ENCODE data around the gene RHOV. TPM values are rescaled to one million over a fixed set of nuclear protein-coding genes. Genes with fewer than 3 reads are reported as not detected.
A peak's percentile ranks its signal among the peaks of the same experiment; 100 is the strongest.

RHOV gene
- total and polyA plus RNA-seq, 8 donors = 0.31 to 1.5 (median 0.56) TPM

DNA sequence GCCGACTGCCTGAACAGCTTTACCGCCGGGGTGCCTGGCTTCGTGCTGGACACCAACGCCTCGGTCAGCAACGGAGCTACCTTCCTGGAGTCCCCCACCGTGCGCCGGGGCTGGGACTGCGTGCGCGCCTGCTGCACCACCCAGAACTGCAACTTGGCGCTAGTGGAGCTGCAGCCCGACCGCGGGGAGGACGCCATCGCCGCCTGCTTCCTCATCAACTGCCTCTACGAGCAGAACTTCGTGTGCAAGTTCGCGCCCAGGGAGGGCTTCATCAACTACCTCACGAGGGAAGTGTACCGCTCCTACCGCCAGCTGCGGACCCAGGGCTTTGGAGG, 29.4 kb downstream of the RHOV start:
- peak in 3 of 4 donors; percentile 37 to 88 (median 52) for DNase-seq

DNA sequence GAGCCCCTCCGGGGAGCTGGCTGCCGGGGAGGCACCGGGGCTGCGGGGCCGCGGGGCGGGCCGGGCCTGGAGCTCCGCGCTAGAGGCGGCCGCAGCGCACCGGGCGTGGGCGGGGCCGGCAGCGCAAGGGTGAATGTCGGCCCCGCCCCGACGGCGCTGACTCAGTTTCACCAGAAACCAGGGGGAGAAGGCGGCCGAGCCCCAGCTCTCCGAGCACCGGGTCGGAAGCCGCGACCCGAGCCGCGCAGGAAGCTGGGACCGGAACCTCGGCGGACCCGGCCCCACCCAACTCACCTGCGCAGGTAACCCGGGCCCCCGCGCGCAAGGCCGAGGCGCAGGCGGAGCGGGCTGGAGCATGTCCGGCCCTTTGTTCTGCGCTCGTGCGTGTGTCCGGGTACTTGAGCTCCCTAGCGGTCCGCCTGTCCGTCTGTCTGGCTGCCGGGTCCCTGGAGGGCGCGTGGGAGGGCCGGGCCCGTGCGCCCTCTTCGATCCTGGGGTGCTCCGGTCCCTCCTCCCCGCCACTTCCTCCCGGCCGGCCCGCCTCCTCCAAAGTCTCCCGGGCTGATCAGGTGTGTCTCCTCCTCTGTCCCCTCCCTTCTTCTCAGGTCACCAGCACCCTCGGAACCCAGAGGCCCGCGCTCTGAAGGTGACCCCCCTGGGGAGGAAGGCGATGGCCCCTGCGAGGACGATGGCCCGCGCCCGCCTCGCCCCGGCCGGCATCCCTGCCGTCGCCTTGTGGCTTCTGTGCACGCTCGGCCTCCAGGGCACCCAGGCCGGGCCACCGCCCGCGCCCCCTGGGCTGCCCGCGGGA, 29.9 kb downstream of the RHOV start, which contains the start of gene SPINT1:
Gene SPINT1 (plus strand): TSS at position 164 of the 811 bp plus-strand sequence. CDS start 507 bp downstream, at position 671.
- H3K9me3 ChIP-seq = no peaks in the 10 kb centered on the region
- peaks cover 0 to 33% of the 10 kb centered on the region in 2 donors for H3K27me3 ChIP-seq
- intact Hi-C loops (cut with DNase I) = no loop called here
- H3K4me3 ChIP-seq = peak within 1 kb of the TSS; percentile 47 to 65
- TF ChIP-seq, protein P1, sequence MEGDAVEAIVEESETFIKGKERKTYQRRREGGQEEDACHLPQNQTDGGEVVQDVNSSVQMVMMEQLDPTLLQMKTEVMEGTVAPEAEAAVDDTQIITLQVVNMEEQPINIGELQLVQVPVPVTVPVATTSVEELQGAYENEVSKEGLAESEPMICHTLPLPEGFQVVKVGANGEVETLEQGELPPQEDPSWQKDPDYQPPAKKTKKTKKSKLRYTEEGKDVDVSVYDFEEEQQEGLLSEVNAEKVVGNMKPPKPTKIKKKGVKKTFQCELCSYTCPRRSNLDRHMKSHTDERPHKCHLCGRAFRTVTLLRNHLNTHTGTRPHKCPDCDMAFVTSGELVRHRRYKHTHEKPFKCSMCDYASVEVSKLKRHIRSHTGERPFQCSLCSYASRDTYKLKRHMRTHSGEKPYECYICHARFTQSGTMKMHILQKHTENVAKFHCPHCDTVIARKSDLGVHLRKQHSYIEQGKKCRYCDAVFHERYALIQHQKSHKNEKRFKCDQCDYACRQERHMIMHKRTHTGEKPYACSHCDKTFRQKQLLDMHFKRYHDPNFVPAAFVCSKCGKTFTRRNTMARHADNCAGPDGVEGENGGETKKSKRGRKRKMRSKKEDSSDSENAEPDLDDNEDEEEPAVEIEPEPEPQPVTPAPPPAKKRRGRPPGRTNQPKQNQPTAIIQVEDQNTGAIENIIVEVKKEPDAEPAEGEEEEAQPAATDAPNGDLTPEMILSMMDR (IDR thresholded peaks at IDR 0.05) = no peak
- no peaks in the 10 kb centered on the region for H3K36me3 ChIP-seq
- H3K27ac ChIP-seq = peak within 1 kb of the TSS; percentile 69 to 81
- H3K4me1 ChIP-seq = peaks cover 12 to 51% of the 10 kb centered on the region in 2 donors
- ATAC-seq (peak; percentile 66), DNase-seq (peak in 3 of 4 donors; percentile 39 to 90 (median 70))

More for the DNA sequence above, 29.4 kb downstream of the RHOV start:
- H3K36me3 ChIP-seq = no peaks in the 10 kb centered on the region
- TF ChIP-seq, protein P1 (IDR thresholded peaks at IDR 0.05) = no peak
- intact Hi-C loops (cut with DNase I) = no loop called here
- H3K9me3 ChIP-seq = no peaks in the 10 kb centered on the region
- peak overlapping the region; percentile 69 to 81 for H3K27ac ChIP-seq
- peak; percentile 7 for ATAC-seq
- peak overlapping the region; percentile 47 to 65 for H3K4me3 ChIP-seq
- H3K27me3 ChIP-seq = peaks cover 0 to 33% of the 10 kb centered on the region in 2 donors
- H3K4me1 ChIP-seq = peaks cover 12 to 51% of the 10 kb centered on the region in 2 donors

DNA sequence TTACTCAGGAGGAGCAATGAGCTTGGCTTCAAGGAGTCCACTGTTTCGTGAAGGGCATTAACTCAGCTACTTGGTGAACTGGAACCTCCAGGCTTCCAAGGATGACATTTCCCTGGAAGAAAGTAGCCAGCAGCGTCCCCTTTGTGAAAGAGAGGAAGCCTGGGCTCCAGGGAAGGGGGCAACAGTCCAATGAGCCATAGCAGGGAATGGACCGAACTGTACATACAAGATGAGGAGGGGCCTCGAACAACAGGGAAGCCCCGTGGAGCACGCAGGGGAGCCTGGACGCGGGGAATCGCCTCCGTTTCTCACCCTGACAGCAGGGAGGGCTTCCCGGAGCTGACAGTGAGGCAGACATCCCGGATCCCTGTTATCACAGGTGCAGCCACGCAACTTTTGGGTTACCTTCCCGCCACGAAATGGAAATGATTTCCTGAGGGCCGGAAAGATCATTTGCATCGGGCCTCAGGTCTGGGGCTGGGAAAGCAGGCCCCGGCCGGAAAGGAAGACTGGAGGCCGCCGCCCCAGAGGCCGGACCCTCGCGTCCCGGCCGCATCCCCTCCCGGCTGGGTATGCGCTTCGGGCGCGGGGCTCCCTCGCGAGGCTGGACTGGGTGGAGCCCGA, 30.7 kb downstream of the RHOV start:
- DNase-seq (no peak), ATAC-seq (no peak)
- intact Hi-C loops (cut with DNase I) = no loop called here
- H3K27me3 ChIP-seq = peaks cover 0 to 33% of the 10 kb centered on the region in 2 donors
- H3K27ac ChIP-seq = peak overlapping the region; percentile 69 to 81
- TF ChIP-seq, protein P1 (IDR thresholded peaks at IDR 0.05) = no peak
- H3K36me3 ChIP-seq = no peaks in the 10 kb centered on the region
- peaks cover 12 to 51% of the 10 kb centered on the region in 2 donors for H3K4me1 ChIP-seq
- H3K4me3 ChIP-seq = peak overlapping the region; percentile 47 to 65
- H3K9me3 ChIP-seq = no peaks in the 10 kb centered on the region

DNA sequence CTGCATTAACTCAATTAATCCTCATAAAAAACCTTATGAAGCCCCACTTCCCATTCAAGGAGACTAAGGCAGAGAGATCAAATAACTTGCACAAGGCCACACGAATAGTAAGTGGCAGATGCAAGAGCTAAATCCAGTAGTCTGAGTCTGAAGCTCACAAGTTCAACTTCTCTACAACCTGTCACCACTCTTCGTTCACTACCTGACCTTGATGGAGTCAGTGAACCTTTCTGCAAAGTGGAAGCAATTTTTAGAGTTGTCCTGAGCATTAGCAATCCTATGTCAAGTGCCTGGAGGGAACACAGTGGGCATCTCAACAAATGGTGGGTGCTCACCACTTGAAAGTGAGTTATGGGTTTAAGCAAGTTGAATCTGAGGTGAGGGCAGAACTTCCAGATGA, 32.3 kb downstream of the RHOV start:
- Histone ChIP-seq H3K4me1 (peaks cover 4 to 37% of the 10 kb centered on the region in 2 donors), H3K27ac (no peak overlapping the region), H3K4me3 (no peak overlapping the region), H3K27me3 (peaks cover 0 to 33% of the 10 kb centered on the region in 2 donors), H3K9me3 (no peaks in the 10 kb centered on the region), H3K36me3 (no peaks in the 10 kb centered on the region)
- intact Hi-C loops (cut with DNase I) = no loop called here
- TF ChIP-seq, protein P1 (IDR thresholded peaks at IDR 0.05) = no peak
- no peak for DNase-seq
- ATAC-seq = no peak

DNA sequence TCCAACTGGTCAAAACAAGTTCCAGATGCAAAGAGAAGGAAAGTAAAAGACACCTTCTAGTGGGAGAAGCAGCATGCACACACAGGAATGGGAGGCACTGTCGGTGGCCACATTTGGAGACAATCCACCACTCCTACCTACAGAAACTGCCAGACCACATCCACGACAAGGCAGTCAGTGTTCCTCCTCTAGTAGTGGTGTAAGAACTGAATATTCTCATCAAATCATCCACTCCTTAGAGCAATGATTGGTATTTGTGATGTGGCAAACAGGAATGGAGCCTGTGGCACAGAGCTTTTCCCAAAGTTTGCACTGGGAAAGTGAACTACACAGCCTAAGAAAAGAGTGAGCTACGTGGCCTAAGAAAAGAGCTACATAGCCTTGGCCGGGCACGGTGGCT, 35.3 kb downstream of the RHOV start:
- peaks cover 0 to 14% of the 10 kb centered on the region in 2 donors for H3K27me3 ChIP-seq
- DNase-seq (no peak), ATAC-seq (no peak)
- TF ChIP-seq, protein P1 (IDR thresholded peaks at IDR 0.05) = no peak
- no peaks in the 10 kb centered on the region for H3K36me3 ChIP-seq
- H3K4me3 ChIP-seq = no peak overlapping the region
- intact Hi-C loops (cut with DNase I) = no loop called here
- no peaks in the 10 kb centered on the region for H3K9me3 ChIP-seq
- H3K4me1 ChIP-seq = peaks cover 2 to 9% of the 10 kb centered on the region in 2 donors
- H3K27ac ChIP-seq = no peak overlapping the region

All from left lung (tissue), 10 donors.